ENCODE data around the gene RFTN1. TPM values are rescaled to one million over a fixed set of nuclear protein-coding genes. Genes with fewer than 3 reads are reported as not detected.

RFTN1 gene
- total and polyA plus RNA-seq, 2 donors (not counting 1 experiment from before 2014, with no cell fraction given) = 35.1 to 35.5 TPM

- H3K4me3 ChIP-seq (replicated peaks in 1 of 4; ENCODE audit: control extremely low read depth in 1 of 4, insufficient read depth in 1 of 4, low read depth in 3 of 4, low read length in 4 of 4) = no peak overlapping the region
- no peaks in the 10 kb centered on the region for H3K4me1 ChIP-seq (ENCODE audit: control insufficient read depth, extremely low read depth, insufficient read depth, low read length)
- no peaks in the 10 kb centered on the region for H3K79me2 ChIP-seq (ENCODE audit: control insufficient read depth, insufficient read depth, low read length)
- peaks cover 3% of the 10 kb centered on the region for H3K36me3 ChIP-seq (ENCODE audit: control insufficient read depth, insufficient read depth, low read length)
- no peaks in the 10 kb centered on the region for H3K9me3 ChIP-seq (ENCODE audit: control insufficient read depth, insufficient read depth, low read depth, low read length)
- no peak overlapping the region for H3K4me2 ChIP-seq (ENCODE audit: extremely low read depth, insufficient read depth, low read length)
- DNase-seq (ENCODE audit: low read depth in 2 of 2) = no peak
- H3K9ac ChIP-seq (ENCODE audit: insufficient read depth, low read length) = no peak overlapping the region
- H4K20me1 ChIP-seq (ENCODE audit: control insufficient read depth, extremely low read depth, insufficient read depth, low read length) = no peaks in the 10 kb centered on the region
- no peak overlapping the region for H2AFZ ChIP-seq (ENCODE audit: low read length)
- H3K27ac ChIP-seq (ENCODE audit: insufficient read depth, low read length) = no peak overlapping the region
- TF ChIP-seq EZH2 (IDR thresholded peaks at IDR 0.05; ENCODE audit: low read length, missing control alignments) (no peak), CTCF (conservative IDR thresholded peaks at IDR 0.05 in 1 of 2, IDR thresholded peaks at IDR 0.05 in 1 of 2; ENCODE audit: low read depth in 1 of 2, low read length in 2 of 2) (no peak)
- no peaks in the 10 kb centered on the region for H3K27me3 ChIP-seq (ENCODE audit: control insufficient read depth, insufficient read depth, low read length)
These were observed 204.8 kb downstream of the RFTN1 start for GRCh38 chr3:16308727-16309126.

- TF ChIP-seq CTCF (conservative IDR thresholded peaks at IDR 0.05 in 1 of 2, IDR thresholded peaks at IDR 0.05 in 1 of 2; ENCODE audit: low read depth in 1 of 2, low read length in 2 of 2) = no peak
- H3K4me1 ChIP-seq (ENCODE audit: control insufficient read depth, extremely low read depth, insufficient read depth, low read length) = no peaks in the 10 kb centered on the region
- no peaks in the 10 kb centered on the region for H3K79me2 ChIP-seq (ENCODE audit: control insufficient read depth, insufficient read depth, low read length)
- no peaks in the 10 kb centered on the region for H3K27me3 ChIP-seq (ENCODE audit: control insufficient read depth, insufficient read depth, low read length)
- no peaks in the 10 kb centered on the region for H3K9me3 ChIP-seq (ENCODE audit: control insufficient read depth, insufficient read depth, low read depth, low read length)
- DNase-seq (ENCODE audit: low read depth in 2 of 2) = peak in 1 of 2 donors; percentile 28
- peaks cover 3% of the 10 kb centered on the region for H3K36me3 ChIP-seq (ENCODE audit: control insufficient read depth, insufficient read depth, low read length)
- H3K4me3 ChIP-seq (replicated peaks in 1 of 4; ENCODE audit: control extremely low read depth in 1 of 4, insufficient read depth in 1 of 4, low read depth in 3 of 4, low read length in 4 of 4) = no peak overlapping the region
- no peak overlapping the region for H3K9ac ChIP-seq (ENCODE audit: insufficient read depth, low read length)
- no peaks in the 10 kb centered on the region for H4K20me1 ChIP-seq (ENCODE audit: control insufficient read depth, extremely low read depth, insufficient read depth, low read length)
- no peak overlapping the region for H3K4me2 ChIP-seq (ENCODE audit: extremely low read depth, insufficient read depth, low read length)
- H3K27ac ChIP-seq (ENCODE audit: insufficient read depth, low read length) = no peak overlapping the region
- H2AFZ ChIP-seq (ENCODE audit: low read length) = no peak overlapping the region
These were observed 205.5 kb downstream of the RFTN1 start for GRCh38 chr3:16307832-16308531.

- Histone ChIP-seq H3K9ac (ENCODE audit: insufficient read depth, low read length) (no peak overlapping the region), H3K27ac (ENCODE audit: insufficient read depth, low read length) (no peak overlapping the region), H2AFZ (ENCODE audit: low read length) (no peak overlapping the region), H3K79me2 (ENCODE audit: control insufficient read depth, insufficient read depth, low read length) (no peaks in the 10 kb centered on the region), H3K4me3 (replicated peaks in 1 of 4; ENCODE audit: control extremely low read depth in 1 of 4, insufficient read depth in 1 of 4, low read depth in 3 of 4, low read length in 4 of 4) (no peak overlapping the region), H3K4me2 (ENCODE audit: extremely low read depth, insufficient read depth, low read length) (no peak overlapping the region), H3K4me1 (ENCODE audit: control insufficient read depth, extremely low read depth, insufficient read depth, low read length) (no peaks in the 10 kb centered on the region), H3K36me3 (ENCODE audit: control insufficient read depth, insufficient read depth, low read length) (peaks cover 3% of the 10 kb centered on the region), H3K9me3 (ENCODE audit: control insufficient read depth, insufficient read depth, low read depth, low read length) (no peaks in the 10 kb centered on the region), H3K27me3 (ENCODE audit: control insufficient read depth, insufficient read depth, low read length) (no peaks in the 10 kb centered on the region), H4K20me1 (ENCODE audit: control insufficient read depth, extremely low read depth, insufficient read depth, low read length) (no peaks in the 10 kb centered on the region)
- no peak for DNase-seq (ENCODE audit: low read depth in 2 of 2)
- TF ChIP-seq EZH2 (IDR thresholded peaks at IDR 0.05; ENCODE audit: low read length, missing control alignments) (no peak), CTCF (conservative IDR thresholded peaks at IDR 0.05 in 1 of 2, IDR thresholded peaks at IDR 0.05 in 1 of 2; ENCODE audit: low read depth in 1 of 2, low read length in 2 of 2) (no peak)
These were observed 208.4 kb downstream of the RFTN1 start for GRCh38 chr3:16305111-16305541.
